SK-N-SH (cell line): Measurements from ENCODE around the gene ATP2A3. TPM values are rescaled to one million over a fixed set of nuclear protein-coding genes. Genes with fewer than 3 reads are reported as not detected.

ENCODE experiments used
- CTCF ChIA-PET: fragments of 300-600, 350-600 bp; formaldehyde crosslinking; extraction: SDS; loops from one replicate; lab custom pipeline; 2021; lab: Yijun Ruan, JAX
- POLR2A ChIA-PET: fragments of 350-600 bp; sonication (Branson Sonifier 250); formaldehyde crosslinking; extraction: SDS; loops from one replicate; lab custom pipeline; 2020; ENCODE audit warnings: antibody characterized with exemption, inconsistent platforms; lab: Yijun Ruan, JAX
- DNase-seq: peaks from one replicate; pipeline ENCODE4 v3.0.0; 2012
- H2AFZ ChIP-seq: fragments of 200-600 bp; sonication (generic); 2 replicates; pipeline ENCODE4 v1.8.1; 2016; ENCODE audit warnings: antibody characterized with exemption, mild to moderate bottlenecking, low read depth
- H3F3A ChIP-seq: fragments of 200-600 bp; sonication (generic); replicated peaks from 2 replicates; pipeline ENCODE3; 2016; ENCODE audit warnings: antibody characterized with exemption, mild to moderate bottlenecking; ENCODE audit not compliant: insufficient read depth
- H3K27ac ChIP-seq, 2 experiments: fragments of 200-500 bp in 1 of 2; fragments of 200-600 bp in 1 of 2; sonication (Bioruptor generic) in 1 of 2; sonication (generic), shearing (Covaris generic) in 1 of 2; 2 replicates each; pipeline versions ENCODE4 v1.5.1 to v1.6.1; 2014 to 2016; ENCODE audit warnings: low read depth in 2 of 2, inconsistent platforms in 1 of 2, low read length in 1 of 2, mild to moderate bottlenecking in 1 of 2, mixed read lengths in 1 of 2
- H3K27me3 ChIP-seq: fragments of 200-600 bp; sonication (generic), shearing (Covaris generic); 2 replicates; pipeline ENCODE4 v1.6.1; 2016; ENCODE audit warnings: mixed run types; ENCODE audit not compliant: insufficient read depth
- H3K36me3 ChIP-seq, 2 experiments: fragments of 200-500 bp in 1 of 2; fragments of 200-600 bp in 1 of 2; sonication (Bioruptor generic) in 1 of 2; sonication (generic) in 1 of 2; replicated peaks in 1 of 2; 2 replicates each; pipeline versions ENCODE3 to v1.5.1; 2014 to 2016; ENCODE audit warnings: low read length in 1 of 2, mild to moderate bottlenecking in 1 of 2; ENCODE audit not compliant: insufficient read depth in 2 of 2, control insufficient read depth in 1 of 2
- H3K4me1 ChIP-seq, 2 experiments: fragments of 200-500 bp in 1 of 2; fragments of 200-600 bp in 1 of 2; sonication (Bioruptor generic) in 1 of 2; sonication (generic), shearing (Covaris generic) in 1 of 2; 2 replicates each; pipeline versions ENCODE4 v1.5.1 to v1.6.1; 2014 to 2016; ENCODE audit warnings: low read depth in 1 of 2, low read length in 1 of 2, mixed run types in 1 of 2; ENCODE audit not compliant: insufficient read depth in 2 of 2, control insufficient read depth in 1 of 2
- H3K4me2 ChIP-seq: fragments of 200-600 bp; sonication (generic), shearing (Covaris generic); 2 replicates; pipeline ENCODE4 v1.6.1; 2017; ENCODE audit warnings: mixed run types
- H3K4me3 ChIP-seq, 2 experiments: fragments of 200-500 bp in 1 of 2; fragments of 200-600 bp in 1 of 2; sonication (Bioruptor generic) in 1 of 2; sonication (generic), shearing (Covaris generic) in 1 of 2; 2 replicates each; pipeline versions ENCODE4 v1.5.1 to v1.8.1; 2014 to 2016; ENCODE audit warnings: low read depth in 2 of 2, inconsistent platforms in 1 of 2, low read length in 1 of 2, mild to moderate bottlenecking in 1 of 2, mixed read lengths in 1 of 2, moderate library complexity in 1 of 2
- H3K79me2 ChIP-seq: fragments of 200-600 bp; sonication (generic); 2 replicates; pipeline ENCODE4 v1.8.1; 2017; ENCODE audit warnings: mild to moderate bottlenecking; ENCODE audit not compliant: insufficient read depth
- H3K9ac ChIP-seq: fragments of 200-600 bp; sonication (generic); 2 replicates; pipeline ENCODE4 v1.6.1; 2017; ENCODE audit warnings: mixed run types
- H3K9me2 ChIP-seq: fragments of 200-600 bp; sonication (generic); 2 replicates; pipeline ENCODE4 v1.6.1; 2017; ENCODE audit warnings: mixed run types
- H3K9me3 ChIP-seq: fragments of 200-600 bp; sonication (generic); 2 replicates; pipeline ENCODE4 v1.6.1; 2017; ENCODE audit warnings: mixed run types, mild to moderate bottlenecking, moderate library complexity
- H4K20me1 ChIP-seq: fragments of 200-600 bp; sonication (generic); 2 replicates; pipeline ENCODE4 v1.6.1; 2017; ENCODE audit warnings: mild to moderate bottlenecking, mixed run types; ENCODE audit not compliant: insufficient read depth
- CHD2 ChIP-seq: fragments of 150-350 bp; IDR thresholded peaks from 2 replicates; pipeline ENCODE4 v1.6.1; 2018; ENCODE audit warnings: low read length; ENCODE audit not compliant: partially characterized antibody
- CTCF ChIP-seq: fragments of 200-600 bp; sonication (generic); IDR thresholded peaks from 2 replicates; pipeline ENCODE4 v1.6.1; 2017; ENCODE audit warnings: antibody characterized with exemption, mild to moderate bottlenecking, moderate library complexity
- EP300 ChIP-seq, 2 experiments: IDR thresholded peaks; 2 replicates each; pipeline versions ENCODE4 v1.4.0 to v1.6.1; 2012; ENCODE audit warnings: borderline replicate concordance in 1 of 2, low read depth in 1 of 2, low read length in 1 of 2
- EZH2phosphoT487 ChIP-seq: fragments of 200-600 bp; sonication (generic); IDR thresholded peaks from 2 replicates; pipeline ENCODE4 v1.6.1; 2017; ENCODE audit warnings: low read depth, mixed run types, mild to moderate bottlenecking, antibody characterized with exemption, moderate library complexity, borderline replicate concordance
- FOXJ3 ChIP-seq: sonication (generic); formaldehyde crosslinking; IDR thresholded peaks from 2 replicates; pipeline ENCODE4 v1.5.1; 2020; ENCODE audit warnings: mild to moderate bottlenecking, missing genetic modification reagents
- FOXM1 ChIP-seq: IDR thresholded peaks from 2 replicates; pipeline ENCODE4 v1.4.0; 2012; ENCODE audit warnings: low read depth, mild to moderate bottlenecking
- GABPA ChIP-seq: IDR thresholded peaks from 2 replicates; pipeline ENCODE4 v1.4.0; 2012; ENCODE audit warnings: low read depth, mild to moderate bottlenecking
- GATA2 ChIP-seq: sonication (generic); formaldehyde crosslinking; IDR thresholded peaks from 2 replicates; pipeline ENCODE4 v1.5.0; 2020; ENCODE audit warnings: mild to moderate bottlenecking, missing genetic modification reagents
- IRF3 ChIP-seq: fragments of 150-350 bp; IDR thresholded peaks from 2 replicates; pipeline ENCODE4 v1.6.1; 2016; ENCODE audit warnings: mild to moderate bottlenecking, low read depth, low read length
- JUND ChIP-seq: IDR thresholded peaks from 2 replicates; pipeline ENCODE4 v1.4.0; 2012
- MAX ChIP-seq: IDR thresholded peaks from 2 replicates; pipeline ENCODE4 v1.4.0; 2012; ENCODE audit warnings: low read depth
- MXI1 ChIP-seq: IDR thresholded peaks from 2 replicates; pipeline ENCODE4 v1.6.1; 2012; ENCODE audit warnings: mild to moderate bottlenecking, low read depth, low read length, improper control_type of control experiment
- NFIC ChIP-seq: IDR thresholded peaks from 2 replicates; pipeline ENCODE4 v1.4.0; 2012; ENCODE audit warnings: borderline replicate concordance
- POLR2AphosphoS5 ChIP-seq: IDR thresholded peaks from 2 replicates; pipeline ENCODE4 v1.6.1; 2012; ENCODE audit warnings: low read depth, low read length
- RAD21 ChIP-seq: IDR thresholded peaks from 2 replicates; pipeline ENCODE4 v1.6.1; 2012; ENCODE audit warnings: mild to moderate bottlenecking, low read length
- RCOR1 ChIP-seq: fragments of 150-350 bp; IDR thresholded peaks from 2 replicates; pipeline ENCODE4 v1.6.1; 2017; ENCODE audit warnings: antibody characterized with exemption, low read length
- RXRA ChIP-seq: IDR thresholded peaks from 2 replicates; pipeline ENCODE4 v1.4.0; 2012; ENCODE audit warnings: low read depth, mild to moderate bottlenecking, borderline replicate concordance
- SMC3 ChIP-seq: IDR thresholded peaks from 2 replicates; pipeline ENCODE4 v1.6.1; 2012; ENCODE audit warnings: low read depth, low read length, improper control_type of control experiment
- TAF1 ChIP-seq: IDR thresholded peaks from 2 replicates; pipeline ENCODE4 v1.6.1; 2012; ENCODE audit warnings: low read depth, mild to moderate bottlenecking, low read length, moderate library complexity, borderline replicate concordance
- TEAD4 ChIP-seq: IDR thresholded peaks from 2 replicates; pipeline ENCODE4 v1.4.0; 2012; ENCODE audit warnings: mild to moderate bottlenecking, borderline replicate concordance; ENCODE audit not compliant: insufficient read depth
- USF2 ChIP-seq: fragments of 150-350 bp; IDR thresholded peaks from 2 replicates; pipeline ENCODE4 v1.6.1; 2017; ENCODE audit warnings: antibody characterized with exemption, low read length, low read depth, borderline replicate concordance
- YY1 ChIP-seq: IDR thresholded peaks from 2 replicates; pipeline ENCODE4 v1.4.0; 2012; ENCODE audit warnings: low read depth, mild to moderate bottlenecking
- WGBS: methylation state at CpG from one replicate; pipeline ENCODE4 v1.1.6; 2017; ENCODE audit warnings: low lambda C conversion rate; 5-methylcytosine and 5-hydroxymethylcytosine counted together
- polyA plus RNA-seq, 3 experiments: library from polyadenylated mRNA; depleted of rRNA; stranded (reverse); fragments of >200 nt; gene quantifications; 2 replicates each; pipeline ENCODE4 v1.2.3, GENCODE V29; 2012

ATP2A3 gene
- polyA plus RNA-seq, 1 of the 3 experiments (the other 2 are of a cell fraction) = 2.1 TPM

- Histone ChIP-seq H3K79me2 (no peaks in the 10 kb centered on the region), H4K20me1 (no peaks in the 10 kb centered on the region), H3K4me2 (no peak overlapping the region), H3K9me2 (no peaks in the 10 kb centered on the region), H3K36me3 (no peaks in the 10 kb centered on the region), H2AFZ (no peak overlapping the region), H3K27ac (no peak overlapping the region), H3F3A (peaks cover 4% of the 10 kb centered on the region), H3K4me3 (no peak overlapping the region), H3K9me3 (no peaks in the 10 kb centered on the region), H3K9ac (no peak overlapping the region), H3K27me3 (peaks cover 26% of the 10 kb centered on the region), H3K4me1 (peaks cover 0 to 12% of the 10 kb centered on the region in 2 experiments; a peak in 1 of 4 replicates)
- POLR2A ChIA-PET = no interaction called here
- DNase-seq = no peak
- CTCF ChIA-PET = interaction anchor here (0.8 to 1.2 kb wide), 3 partner anchors 12 to 114 kb away, joined by 3 to 4 read pairs (median 3); no protein-coding TSS in a partner anchor
- TF ChIP-seq USF2 (no peak), FOXM1 (no peak), YY1 (no peak), CTCF (no peak), RXRA (no peak), MAX (no peak), RAD21 (no peak)
- 92% methylated on average over 9 of the region's 14 CpGs for WGBS
These were observed 4.2 kb downstream of the ATP2A3 start for GRCh38 chr17:3959921-3960601.

- H3K4me2 ChIP-seq = no peak overlapping the region
- H3K79me2 ChIP-seq = no peaks in the 10 kb centered on the region
- H3K9me3 ChIP-seq = no peaks in the 10 kb centered on the region
- H3K4me1 ChIP-seq = peaks cover 0 to 16% of the 10 kb centered on the region in 2 experiments; a peak in 1 of 4 replicates
- no peak overlapping the region for H3K27ac ChIP-seq
- no peaks in the 10 kb centered on the region for H4K20me1 ChIP-seq
- no peak overlapping the region for H2AFZ ChIP-seq
- H3K27me3 ChIP-seq = peaks cover 19% of the 10 kb centered on the region
- no peaks in the 10 kb centered on the region for H3K9me2 ChIP-seq
- 53% methylated on average over 8 of the region's 15 CpGs for WGBS
- H3K9ac ChIP-seq = no peak overlapping the region
- ChIA-PET POLR2A (interaction anchor here (0.6 kb wide), 1 partner anchor 473 kb away, joined by 3 read pairs; no protein-coding TSS in a partner anchor), CTCF (interaction anchor here (0.9 to 1.2 kb wide), 2 partner anchors 11 to 115 kb away, joined by 3 to 4 read pairs; no protein-coding TSS in a partner anchor)
- peaks cover 4% of the 10 kb centered on the region for H3F3A ChIP-seq
- no peak overlapping the region for H3K4me3 ChIP-seq
- no peaks in the 10 kb centered on the region for H3K36me3 ChIP-seq
- no peak for DNase-seq
- TF ChIP-seq RCOR1 (no peak), SMC3 (no peak), MAX (no peak), IRF3 (no peak), POLR2AphosphoS5 (no peak), JUND (no peak), CHD2 (no peak), TEAD4 (no peak), RAD21 (no peak), FOXM1 (no peak), NFIC (no peak), MXI1 (no peak), GABPA (no peak), TAF1 (no peak), EP300 (IDR thresholded peaks at IDR 0.05; ENCODE audit: borderline replicate concordance in 1 of 2, low read depth in 1 of 2, low read length in 1 of 2) (no peak), YY1 (no peak), GATA2 (CRISPR knock-in tag) (no peak), EZH2phosphoT487 (no peak), FOXJ3 (no peak)
These were observed 4.8 kb downstream of the ATP2A3 start for GRCh38 chr17:3959295-3959899.
